HG03108 (cell line): ENCODE measurements around the gene PRIM2.
"Not testable (repeated sequence)": the region's sequence is repeated elsewhere in the genome, so short reads cannot be mapped to it uniquely, and the experiment has no call there.

Experiments
- ATAC-seq: cut with Tn5 transposase; IDR thresholded peaks from one replicate; pipeline ENCODE4 v1.9.1; 2021; ENCODE audit warnings: moderate library complexity; ENCODE audit not compliant: unreplicated experiment

Gene PRIM2, protein sequence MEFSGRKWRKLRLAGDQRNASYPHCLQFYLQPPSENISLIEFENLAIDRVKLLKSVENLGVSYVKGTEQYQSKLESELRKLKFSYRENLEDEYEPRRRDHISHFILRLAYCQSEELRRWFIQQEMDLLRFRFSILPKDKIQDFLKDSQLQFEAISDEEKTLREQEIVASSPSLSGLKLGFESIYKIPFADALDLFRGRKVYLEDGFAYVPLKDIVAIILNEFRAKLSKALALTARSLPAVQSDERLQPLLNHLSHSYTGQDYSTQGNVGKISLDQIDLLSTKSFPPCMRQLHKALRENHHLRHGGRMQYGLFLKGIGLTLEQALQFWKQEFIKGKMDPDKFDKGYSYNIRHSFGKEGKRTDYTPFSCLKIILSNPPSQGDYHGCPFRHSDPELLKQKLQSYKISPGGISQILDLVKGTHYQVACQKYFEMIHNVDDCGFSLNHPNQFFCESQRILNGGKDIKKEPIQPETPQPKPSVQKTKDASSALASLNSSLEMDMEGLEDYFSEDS

DNA sequence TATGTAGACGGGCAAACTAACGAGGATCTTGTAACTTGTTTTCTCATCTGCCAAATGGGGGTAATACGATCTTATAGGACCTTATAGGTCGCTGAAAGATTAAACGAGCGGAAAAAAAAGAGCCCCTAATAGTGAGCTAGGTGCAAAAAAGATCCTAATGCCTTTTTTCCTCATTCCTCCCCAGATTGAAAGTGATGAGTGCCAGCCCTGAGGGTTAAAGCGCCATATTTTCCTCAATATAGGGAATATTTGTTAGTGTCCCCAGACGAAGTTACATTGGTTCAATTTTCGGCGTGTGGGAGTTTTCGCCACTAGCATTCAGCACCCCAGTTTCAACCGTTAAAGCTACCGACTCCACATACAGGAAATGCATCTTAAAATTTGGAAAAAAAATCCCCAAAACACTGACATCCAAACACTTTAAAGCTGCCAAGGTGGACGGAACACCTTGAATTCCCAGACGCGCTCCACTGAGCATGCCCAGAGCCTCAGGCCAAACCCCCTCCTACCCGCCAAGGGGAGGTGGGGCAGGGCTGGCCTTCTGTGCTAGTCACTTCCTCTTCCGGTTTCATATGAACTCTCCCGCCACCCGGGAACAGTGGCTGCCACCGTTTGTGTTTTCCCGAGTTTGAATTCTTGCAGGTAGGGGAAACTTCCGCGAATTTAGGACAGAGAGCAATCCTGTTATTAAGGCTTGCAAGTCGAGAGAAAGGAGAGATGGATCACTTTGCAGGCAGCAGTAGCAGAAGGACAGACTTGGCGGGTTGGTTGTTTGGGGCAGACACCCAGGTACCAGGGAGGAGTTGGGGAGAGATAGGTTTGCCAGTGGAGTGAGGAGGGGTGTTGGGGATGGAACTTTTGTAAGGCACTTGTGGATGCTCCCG lies at the start of gene PRIM2:
PRIM2 (plus strand) TSS at position 571 of the 884 bp plus-strand sequence. CDS start 816 bp downstream, outside the sequence.
- ATAC-seq, result peak; percentile 87

DNA sequence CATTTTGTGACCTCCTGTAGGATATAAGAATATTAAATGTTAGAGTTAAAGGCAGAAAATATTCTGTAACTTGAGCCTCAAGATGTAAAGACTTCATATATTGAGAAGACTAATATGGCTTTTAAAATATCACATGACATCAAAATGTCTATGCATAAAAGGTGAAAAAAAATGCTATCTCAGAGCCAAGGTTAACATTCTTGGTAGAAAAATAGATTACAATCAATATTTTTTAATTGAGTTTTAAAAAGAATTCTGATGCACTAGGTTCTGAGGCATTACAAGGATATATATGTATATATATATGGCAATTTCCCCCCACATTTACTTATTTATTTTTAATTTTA lies 49.2 kb upstream of the PRIM2 start:
- ATAC-seq, result no peak

DNA sequence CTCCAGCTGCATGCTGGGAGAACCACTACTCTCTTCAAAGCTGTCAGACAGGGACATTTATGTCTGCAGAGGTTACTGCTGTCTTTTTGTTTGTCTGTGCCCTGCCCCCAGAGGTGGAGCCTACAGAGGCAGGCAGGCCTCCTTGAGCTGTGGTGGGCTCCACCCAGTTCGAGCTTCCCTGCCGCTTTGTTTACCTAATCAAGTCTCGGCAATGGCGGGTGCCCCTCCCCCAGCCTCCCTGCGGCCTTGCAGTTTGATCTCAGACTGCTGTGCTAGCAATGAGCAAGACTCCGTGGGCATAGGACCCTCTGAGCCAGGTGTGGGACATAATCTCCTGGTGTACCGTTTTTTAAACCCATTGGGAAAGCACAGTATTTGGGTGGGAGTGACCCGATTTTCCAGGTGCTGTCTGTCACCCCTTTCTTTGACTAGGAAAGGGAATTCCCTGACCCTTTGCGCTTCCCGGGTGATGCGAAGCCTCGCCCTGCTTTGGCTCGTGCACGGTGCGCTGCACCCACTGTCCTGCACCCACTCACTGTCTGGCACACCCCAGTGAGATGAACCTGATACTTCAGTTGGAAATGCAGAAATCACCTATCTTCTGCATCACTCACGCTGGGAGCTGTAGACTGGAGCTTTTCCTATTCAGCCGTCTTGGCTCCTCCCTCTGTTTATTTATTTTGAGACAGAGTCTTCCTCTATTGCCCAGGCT lies 43.2 kb upstream of the PRIM2 start:
- ATAC-seq, result not testable (repeated sequence)

DNA sequence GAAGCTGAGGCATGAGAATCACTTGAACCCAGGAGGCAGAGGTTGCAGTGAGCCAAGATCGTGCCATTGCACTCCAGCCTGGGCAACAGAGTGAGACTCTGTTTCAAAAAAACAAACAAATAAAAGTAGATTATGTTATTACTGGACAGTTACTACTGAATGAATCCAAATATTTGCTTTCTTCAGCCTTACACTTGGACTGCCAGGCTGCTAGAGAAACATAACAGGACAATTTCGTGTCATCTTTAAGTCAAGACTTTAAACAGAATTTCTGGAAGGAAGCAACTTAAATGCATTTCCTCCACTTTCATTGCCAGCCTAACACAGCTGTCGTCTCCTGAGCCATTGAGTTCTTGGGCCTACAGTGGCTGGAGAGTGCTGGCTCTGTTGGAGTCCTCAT lies 42.0 kb upstream of the PRIM2 start:
- no peak for ATAC-seq

DNA sequence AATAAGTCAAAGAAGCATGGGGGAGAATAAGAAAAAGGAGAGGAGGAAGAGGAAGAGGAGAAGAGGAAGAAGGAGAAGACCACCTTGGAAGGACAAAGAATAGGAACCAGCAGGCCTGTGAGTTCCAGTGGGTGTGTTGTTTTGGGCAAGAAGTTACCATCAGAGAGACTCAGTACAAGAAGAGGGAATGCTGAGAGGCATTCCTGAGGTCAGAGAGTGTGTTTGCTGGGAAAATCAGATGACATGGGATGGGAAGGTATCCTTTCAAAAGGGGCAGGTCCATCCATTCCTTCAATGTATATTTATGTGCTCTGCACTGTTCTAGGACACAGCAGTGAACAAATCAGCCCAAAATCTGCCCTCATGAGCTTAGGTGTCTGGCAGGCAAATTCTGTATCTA lies 40.5 kb upstream of the PRIM2 start:
- ATAC-seq, result no peak

DNA sequence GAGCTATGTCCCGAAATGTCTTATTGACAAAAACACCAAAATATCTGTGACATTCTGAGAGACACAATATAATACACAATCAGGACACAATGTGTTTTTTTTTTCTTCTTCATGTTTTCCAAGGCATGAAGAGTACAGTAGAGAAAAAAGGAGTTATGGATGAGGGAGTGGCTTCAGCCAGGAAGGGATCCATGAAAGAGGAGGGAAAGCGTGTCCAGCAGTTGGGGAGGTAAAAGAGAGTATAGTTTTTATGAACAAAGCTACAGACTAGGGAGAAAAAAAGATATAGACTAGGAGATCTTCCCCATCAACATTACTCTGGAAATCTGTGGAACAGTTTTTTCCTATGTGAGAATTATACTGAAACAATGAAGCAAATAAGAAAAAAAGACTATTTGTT lies 38.9 kb upstream of the PRIM2 start:
- ATAC-seq, result no peak

DNA sequence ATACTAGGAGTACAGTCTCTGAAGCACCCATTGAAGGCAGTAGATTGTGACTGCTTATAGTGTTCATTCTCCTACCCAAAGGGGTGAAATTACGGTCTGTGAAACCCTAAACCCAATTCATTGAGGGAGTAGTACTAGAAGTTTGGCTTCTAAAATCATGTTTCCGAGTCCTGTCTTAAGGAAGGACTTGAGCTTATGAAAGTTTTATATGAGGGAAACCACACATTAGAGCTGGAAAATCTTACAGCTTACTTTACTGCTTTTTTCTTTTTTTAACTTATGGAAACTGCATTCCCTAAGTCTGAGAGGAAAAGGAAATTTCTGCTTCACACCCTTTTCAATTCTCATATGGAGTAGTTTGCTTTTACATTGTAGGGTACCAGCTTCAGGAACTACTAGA lies 38.4 kb upstream of the PRIM2 start:
- no peak for ATAC-seq

DNA sequence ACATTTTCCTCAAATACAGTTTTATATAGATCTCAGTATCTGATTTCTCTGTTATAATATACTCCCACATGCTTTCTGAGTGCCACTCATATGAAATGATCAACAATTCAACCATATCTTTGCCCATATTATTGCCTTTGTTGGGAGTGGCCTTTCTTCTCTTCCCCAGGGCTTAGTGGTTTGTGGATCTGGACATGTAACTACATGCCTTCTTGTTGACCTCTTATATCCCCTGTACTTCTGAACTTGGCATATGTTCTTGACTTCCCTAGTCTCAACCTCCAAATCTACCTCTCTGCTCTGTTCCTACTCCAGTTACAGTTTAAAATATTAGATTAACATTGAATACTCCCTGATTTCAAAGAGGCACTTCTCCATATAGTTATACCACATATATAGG lies 34.3 kb upstream of the PRIM2 start:
- ATAC-seq, result no peak

DNA sequence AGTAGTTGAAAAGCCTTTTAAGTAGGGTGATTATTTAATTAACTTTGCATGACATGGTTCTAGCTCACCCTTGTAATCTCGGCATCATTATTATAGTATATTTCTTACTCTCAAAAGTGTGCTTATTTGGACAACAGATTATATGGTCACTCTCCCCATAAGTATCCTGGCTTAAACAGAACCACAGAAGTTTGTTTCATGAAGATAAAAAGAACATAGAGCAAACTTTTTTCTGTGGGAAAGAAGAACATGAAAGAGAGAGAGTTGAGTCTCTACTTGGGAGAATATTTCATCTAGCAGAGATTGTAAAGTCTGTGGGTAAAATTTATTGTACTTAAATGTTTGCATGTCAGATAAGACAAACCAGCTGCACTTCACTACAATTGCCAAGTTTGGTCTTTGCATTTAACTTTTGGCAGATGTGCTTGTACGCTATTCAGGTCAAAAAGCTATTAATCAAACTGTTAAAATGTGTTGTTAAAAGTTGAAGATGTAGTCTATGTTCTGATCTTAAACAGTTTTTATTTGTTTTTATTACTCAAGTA lies 33.4 kb upstream of the PRIM2 start:
- no peak for ATAC-seq

DNA sequence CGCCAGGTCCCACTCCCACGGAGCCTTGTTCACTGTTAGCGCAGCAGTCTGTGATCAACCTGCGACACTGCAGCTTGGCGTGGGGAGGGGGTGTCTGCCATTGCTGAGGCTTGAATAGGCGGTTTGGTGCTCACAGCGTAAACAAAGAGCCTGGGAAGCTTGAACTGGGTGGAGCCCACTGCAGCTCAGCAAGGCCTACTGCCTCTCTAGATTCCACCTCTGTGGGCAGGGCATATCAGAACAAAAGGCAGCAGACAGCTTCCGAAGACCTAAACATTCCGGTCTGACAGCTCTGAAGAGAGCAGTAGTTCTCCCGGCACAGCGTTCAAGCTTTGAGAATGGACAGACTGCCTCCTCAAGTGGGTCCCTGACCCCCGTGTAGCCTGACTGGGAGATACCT lies 29.3 kb upstream of the PRIM2 start:
- not testable (repeated sequence) for ATAC-seq

DNA sequence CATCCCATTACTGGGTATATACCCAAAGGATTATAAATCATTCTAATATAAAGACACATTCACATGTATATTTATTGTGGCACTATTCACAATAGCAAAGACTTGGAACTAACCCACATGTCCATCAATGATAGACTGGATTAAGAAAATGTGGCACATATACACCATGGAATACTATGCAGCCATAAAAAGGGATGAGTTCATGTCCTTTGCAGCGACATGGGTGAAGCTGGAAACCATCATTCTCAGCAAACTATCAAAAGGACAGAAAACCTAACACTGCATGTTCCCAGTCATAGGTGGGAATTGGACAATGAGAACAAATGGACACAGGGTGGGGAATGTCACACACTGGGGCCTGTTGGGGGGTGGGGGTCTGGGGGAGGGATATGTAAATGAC lies 24.0 kb upstream of the PRIM2 start:
- ATAC-seq, result not testable (repeated sequence)

DNA sequence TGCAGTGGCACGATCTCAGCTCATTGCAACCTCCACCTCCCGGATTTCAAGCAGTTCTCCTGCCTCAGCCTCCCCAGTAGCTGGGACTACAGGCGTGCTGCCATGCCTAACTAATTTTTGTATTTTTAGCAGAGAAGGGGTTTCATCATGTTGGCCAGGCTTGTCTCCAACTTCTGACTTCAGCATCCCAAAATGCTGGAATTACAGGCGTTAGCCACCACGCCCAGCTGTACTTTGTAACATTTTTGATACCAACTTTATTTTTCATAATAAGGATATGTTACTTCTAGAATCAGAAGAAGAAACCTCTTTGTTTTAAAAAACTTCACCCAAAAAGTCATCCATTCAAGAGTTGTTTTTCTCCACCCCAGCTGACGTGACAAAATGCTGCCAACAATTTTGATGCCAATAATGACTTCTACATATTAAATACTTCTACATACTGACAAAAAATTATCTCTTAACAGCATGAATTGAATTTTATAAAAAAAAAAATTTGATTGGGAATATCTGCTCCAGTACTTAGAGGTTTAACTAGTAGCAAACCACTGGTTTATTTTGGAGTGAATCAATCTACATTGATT lies 22.5 kb upstream of the PRIM2 start:
- ATAC-seq, result no peak

DNA sequence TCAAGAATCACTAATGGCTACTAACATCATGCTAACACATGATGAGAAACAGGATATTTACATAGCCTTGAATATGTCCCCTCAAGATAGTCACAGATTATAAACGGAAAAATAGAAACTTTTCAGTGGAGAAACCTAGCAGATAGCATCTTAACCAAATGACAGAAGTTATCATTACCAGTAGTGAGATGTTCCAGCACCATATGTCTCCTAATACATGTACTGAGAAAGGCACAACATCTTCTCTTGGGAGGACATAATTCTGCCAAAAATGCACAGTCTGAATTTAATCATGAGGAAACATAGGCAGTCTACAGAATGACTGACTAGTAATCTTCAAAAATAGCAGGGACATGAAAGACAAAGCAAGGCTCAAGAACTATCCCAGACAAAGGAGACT lies 19.9 kb upstream of the PRIM2 start:
- no peak for ATAC-seq

DNA sequence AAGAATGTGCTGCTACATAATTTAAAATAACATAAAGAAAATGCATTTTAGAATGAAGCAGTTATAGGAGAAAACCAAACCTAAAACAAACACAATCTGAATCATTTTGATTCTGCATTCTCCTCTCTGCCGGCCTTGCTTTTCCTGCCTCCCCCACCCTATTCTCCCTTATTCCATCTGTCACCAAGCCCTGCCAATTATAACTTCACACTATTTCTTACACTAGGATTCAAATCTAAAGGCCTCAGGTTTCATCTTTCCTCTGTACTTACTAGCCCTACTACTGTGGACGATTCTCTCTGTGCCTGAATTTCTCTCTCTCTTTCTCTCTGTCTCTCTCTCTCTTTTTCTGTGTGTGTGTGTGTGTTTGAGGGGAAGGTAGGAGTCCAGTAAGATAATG lies 18.7 kb upstream of the PRIM2 start:
- ATAC-seq, result no peak

DNA sequence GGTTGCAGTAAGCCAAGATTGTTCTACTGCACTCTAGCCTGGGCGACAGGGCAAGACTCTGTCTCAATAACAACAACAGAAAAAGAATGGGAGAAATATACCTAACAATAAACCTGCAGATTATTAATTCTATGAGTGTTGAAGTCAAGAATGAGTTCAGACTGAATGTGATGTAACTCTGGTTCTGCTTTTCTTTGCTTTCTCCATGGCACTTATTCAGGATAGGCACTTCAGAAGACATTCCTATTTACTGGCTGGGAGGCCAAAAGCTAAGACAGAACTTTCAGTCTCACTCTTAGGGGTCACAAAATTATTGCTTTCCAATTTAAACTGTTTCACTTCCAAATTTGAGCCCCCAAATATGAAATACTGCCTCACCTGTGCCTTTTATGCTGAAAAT lies 15.7 kb upstream of the PRIM2 start:
- no peak for ATAC-seq

DNA sequence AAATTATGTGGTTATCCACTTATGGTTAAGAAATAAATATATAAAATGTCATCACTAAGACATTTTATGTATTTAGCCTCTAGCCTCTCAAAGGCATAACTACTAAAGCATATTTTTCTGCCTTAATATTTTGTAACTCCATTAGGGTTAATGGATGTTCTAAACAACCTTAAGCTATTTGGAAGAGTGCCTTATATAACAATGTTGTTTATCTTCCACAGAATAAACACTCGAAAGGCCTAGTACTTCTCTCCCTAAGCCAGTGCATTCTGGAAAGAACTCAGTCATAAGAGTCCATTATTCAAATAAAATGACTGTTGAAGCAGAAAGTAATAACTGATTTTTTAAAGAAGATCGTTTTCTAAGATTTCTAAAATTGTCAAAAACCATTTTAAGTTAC lies 15.0 kb upstream of the PRIM2 start:
- no peak for ATAC-seq

DNA sequence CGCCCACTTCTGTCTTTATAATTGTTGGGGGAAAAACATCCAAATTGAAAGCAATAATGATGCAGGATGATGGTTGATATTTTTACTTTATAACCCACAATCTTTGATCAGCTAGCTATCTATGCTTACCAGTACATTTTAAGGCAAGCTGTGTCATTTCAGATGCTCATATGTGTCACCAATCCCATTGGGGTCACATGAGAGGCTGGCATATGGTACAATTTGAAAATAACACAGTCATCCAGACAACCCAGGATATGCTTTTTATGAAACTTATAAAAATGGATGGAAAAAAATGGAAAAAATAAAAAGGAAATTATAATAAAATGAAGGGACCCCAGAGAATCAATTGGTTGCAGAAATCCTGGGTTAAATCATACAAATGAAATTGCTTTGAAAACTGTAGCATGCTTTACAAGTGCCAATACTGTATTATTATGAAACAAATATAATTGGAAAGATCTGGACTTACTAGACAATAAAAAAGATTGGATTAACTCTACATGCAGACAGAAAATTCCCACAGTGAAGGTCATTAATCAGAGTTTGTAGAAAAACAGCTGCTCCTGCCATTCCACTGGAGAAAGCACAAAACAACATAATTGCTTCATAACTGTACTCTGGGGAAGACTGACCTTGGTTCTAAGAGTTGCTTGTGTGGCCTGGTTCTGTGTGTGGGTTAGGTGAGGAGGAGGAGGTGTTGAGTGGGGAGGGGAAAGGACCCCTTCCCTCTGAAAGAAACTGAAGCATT lies 13.3 kb upstream of the PRIM2 start:
- no peak for ATAC-seq

DNA sequence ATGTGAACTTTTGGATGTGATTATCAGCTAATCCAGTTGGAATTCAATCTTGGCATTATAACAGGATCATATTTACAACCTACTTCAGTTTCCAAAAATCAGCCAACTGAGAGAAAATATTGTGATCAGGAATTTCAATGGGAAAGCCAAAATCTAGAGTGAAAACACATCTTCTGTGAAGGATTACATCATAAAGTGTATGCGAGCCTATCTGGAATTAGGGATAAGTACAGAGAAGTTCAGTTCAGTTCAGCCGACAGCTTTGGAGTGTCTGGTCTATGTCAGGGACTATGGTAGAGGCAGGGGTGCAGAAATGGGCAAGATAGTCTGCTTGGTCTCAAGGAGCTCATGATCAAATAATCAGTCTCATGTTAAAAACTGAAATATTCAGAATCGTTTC lies 12.3 kb upstream of the PRIM2 start:
- no peak for ATAC-seq

DNA sequence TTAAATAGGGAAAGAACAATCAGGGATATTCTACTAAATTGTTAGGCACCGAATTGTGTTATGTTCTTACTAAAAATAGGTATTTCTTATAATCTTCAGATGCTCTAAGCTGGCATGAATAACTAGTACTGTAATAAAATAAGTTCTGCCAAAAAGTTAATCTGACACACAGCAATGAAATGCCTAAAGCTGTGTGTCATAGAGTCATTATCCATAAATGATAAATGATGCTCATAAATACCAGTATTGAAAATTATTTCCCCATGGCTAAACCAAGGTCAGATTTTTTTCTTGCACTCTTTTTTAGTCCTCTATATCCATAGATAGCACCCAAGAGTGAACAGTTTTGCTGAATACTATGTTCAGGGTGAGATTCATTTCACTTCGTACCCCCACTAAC lies 11.7 kb upstream of the PRIM2 start:
- ATAC-seq, result no peak

DNA sequence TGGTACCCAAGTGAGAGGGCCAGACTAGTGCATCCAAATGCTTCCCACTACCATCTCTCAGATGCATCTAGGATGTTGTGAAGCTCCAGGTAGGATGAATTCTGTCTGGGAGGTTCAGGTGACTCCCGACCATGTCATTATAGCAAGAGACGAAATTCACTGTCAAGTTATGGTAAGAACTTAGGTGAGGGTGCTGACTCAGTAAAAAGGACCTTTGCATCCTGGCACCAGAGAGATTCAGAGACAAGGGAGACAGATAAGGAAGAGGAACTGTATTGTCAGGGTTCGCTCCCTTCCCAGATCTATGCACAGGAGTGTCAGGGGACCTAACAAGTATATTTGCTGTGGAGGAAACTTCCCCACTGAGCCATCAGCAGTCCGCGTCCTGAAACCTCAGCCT lies 11.2 kb upstream of the PRIM2 start:
- ATAC-seq, result no peak
